Measurements from ENCODE around the gene SELENOH. TPM values are rescaled to one million over a fixed set of nuclear protein-coding genes. Genes with fewer than 3 reads are reported as not detected.

SELENOH gene
- total RNA-seq, 2 experiments from 2014 or later = 48.0 to 48.5 TPM

GRCh38 chr11:57732661-57733060 is 8.6 kb upstream of the SELENOH start:
- ChIA-PET POLR2A (no interaction called here), CTCF (interaction anchor here (1.4 kb wide), 1 partner anchor 68 kb away, joined by 3 read pairs; no protein-coding TSS in a partner anchor)
- no peaks in the 10 kb centered on the region for H3K9me3 ChIP-seq (ENCODE audit: control insufficient read depth in 1 of 2, insufficient read depth in 1 of 2, low read length in 2 of 2)
- Mint-ChIP-seq H3K9me3 (no peaks in the 10 kb centered on the region), H3K36me3 (ENCODE audit: low read depth) (peaks cover 46% of the 10 kb centered on the region), H3K27ac (no peak overlapping the region), H3K27me3 (no peaks in the 10 kb centered on the region), H3K4me1 (ENCODE audit: low read depth) (peaks cover 5% of the 10 kb centered on the region), H3K4me3 (no peak overlapping the region)
- intact Hi-C loops (cut with DNase I, micrococcal nuclease) = no loop called here
- H3K36me3 ChIP-seq (ENCODE audit: insufficient read depth, low read length) = peaks cover 14% of the 10 kb centered on the region
- no peaks in the 10 kb centered on the region for H3K4me1 ChIP-seq (ENCODE audit: insufficient read depth, low read length)
- H3K27me3 ChIP-seq (ENCODE audit: control insufficient read depth in 1 of 2, insufficient read depth in 2 of 2, low read length in 2 of 2) = no peaks in the 10 kb centered on the region
- H3K27ac ChIP-seq (ENCODE audit: low read depth in 1 of 2, low read length in 2 of 2) = no peak overlapping the region
- TF ChIP-seq CTCF (IDR thresholded peaks at IDR 0.05) = no peak
- no peak overlapping the region for H3K4me3 ChIP-seq (ENCODE audit: low read length)
- ATAC-seq (ENCODE audit: poor library complexity) = no peak
- DNase-seq = no peak

- peaks cover 26% of the 10 kb centered on the region for H3K36me3 ChIP-seq (ENCODE audit: insufficient read depth, low read length)
Observed at GRCh38 chr11:57735619-57736298, 5.5 kb upstream of the SELENOH start.

GRCh38 chr11:57742087-57742452 is 779 bp downstream of the SELENOH start:
- Histone ChIP-seq H3K36me3 (ENCODE audit: insufficient read depth, low read length) (peaks cover 57% of the 10 kb centered on the region), H3K4me3 (ENCODE audit: low read length) (peak overlapping the region; percentile 92), H3K4me1 (ENCODE audit: insufficient read depth, low read length) (peaks cover 31% of the 10 kb centered on the region), H3K27ac (ENCODE audit: low read depth in 1 of 2, low read length in 2 of 2) (peak overlapping the region; percentile 91 to 96), H3K9me3 (ENCODE audit: control insufficient read depth in 1 of 2, insufficient read depth in 1 of 2, low read length in 2 of 2) (no peaks in the 10 kb centered on the region), H3K27me3 (ENCODE audit: control insufficient read depth in 1 of 2, insufficient read depth in 2 of 2, low read length in 2 of 2) (no peaks in the 10 kb centered on the region)
- H3K4me3 Mint-ChIP-seq = peak overlapping the region; percentile 97
- DNase-seq = peak in 1 of 14 experiments; percentile 2
- H3K9me3 Mint-ChIP-seq = no peaks in the 10 kb centered on the region
- no peak for ATAC-seq (ENCODE audit: poor library complexity)
- H3K36me3 Mint-ChIP-seq (ENCODE audit: low read depth) = peaks cover 75% of the 10 kb centered on the region
- TF ChIP-seq CTCF (IDR thresholded peaks at IDR 0.05) = no peak
- peak overlapping the region; percentile 95 for H3K27ac Mint-ChIP-seq
- ChIA-PET CTCF (interaction anchor here (0.6 to 8.5 kb wide), 3 partner anchors 59 to 209 kb away, joined by 3 to 45 read pairs (median 5); no protein-coding TSS in a partner anchor), POLR2A (interaction anchor here (0.6 to 2.9 kb wide), 25 partner anchors 10 to 835 kb away, joined by 3 to 40 read pairs (median 5); partner anchors contain the start of genes BTBD18, LPXN, MED19 and SLC43A1)
- peaks cover 40% of the 10 kb centered on the region for H3K4me1 Mint-ChIP-seq (ENCODE audit: low read depth)
- intact Hi-C loops (cut with DNase I, micrococcal nuclease) = loop anchor here in 1 of 2 experiments (10.0 kb wide), 1 partner anchor 417 kb away; the partner anchor contains the start of gene TNKS1BP1
- H3K27me3 Mint-ChIP-seq = no peaks in the 10 kb centered on the region

More at GRCh38 chr11:57735619-57736298, 5.5 kb upstream of the SELENOH start:
- TF ChIP-seq CTCF (IDR thresholded peaks at IDR 0.05) = no peak
- Histone ChIP-seq H3K9me3 (ENCODE audit: control insufficient read depth in 1 of 2, insufficient read depth in 1 of 2, low read length in 2 of 2) (no peaks in the 10 kb centered on the region), H3K4me1 (ENCODE audit: insufficient read depth, low read length) (peaks cover 4% of the 10 kb centered on the region), H3K27ac (ENCODE audit: low read depth in 1 of 2, low read length in 2 of 2) (no peak overlapping the region), H3K27me3 (ENCODE audit: control insufficient read depth in 1 of 2, insufficient read depth in 2 of 2, low read length in 2 of 2) (no peaks in the 10 kb centered on the region), H3K4me3 (ENCODE audit: low read length) (no peak overlapping the region)
- peaks cover 2% of the 10 kb centered on the region for H3K4me1 Mint-ChIP-seq (ENCODE audit: low read depth)
- intact Hi-C loops (cut with DNase I, micrococcal nuclease) = no loop called here
- no peak overlapping the region for H3K27ac Mint-ChIP-seq
- ChIA-PET CTCF (interaction anchor here (1.1 kb wide), 1 partner anchor 64 kb away, joined by 4 read pairs; no protein-coding TSS in a partner anchor), POLR2A (no interaction called here)
- ATAC-seq (ENCODE audit: poor library complexity) = no peak
- DNase-seq = no peak
- no peaks in the 10 kb centered on the region for H3K9me3 Mint-ChIP-seq
- H3K27me3 Mint-ChIP-seq = no peaks in the 10 kb centered on the region
- peaks cover 46% of the 10 kb centered on the region for H3K36me3 Mint-ChIP-seq (ENCODE audit: low read depth)
- no peak overlapping the region for H3K4me3 Mint-ChIP-seq

Measured in CD4-positive, alpha-beta T cell (primary cell).